Measurements from ENCODE around the gene FERD3L. TPM values are rescaled to one million over a fixed set of nuclear protein-coding genes. Genes with fewer than 3 reads are reported as not detected.

FERD3L gene
- polyA plus RNA-seq, 1 donor (not counting 4 experiments of a cell fraction or from before 2014, with no cell fraction given) = not detected

- FAIRE-seq (no peak), DNase-seq (ENCODE audit: low read depth, low spot score) (no peak)
- H2AFZ ChIP-seq (ENCODE audit: control insufficient read depth, low read length) = peak overlapping the region; percentile 18
- no peak overlapping the region for H3K27ac ChIP-seq (ENCODE audit: control insufficient read depth, insufficient read depth, low read length)
- no peaks in the 10 kb centered on the region for H3K36me3 ChIP-seq (ENCODE audit: control insufficient read depth in 2 of 2, extremely low read depth in 1 of 2, insufficient read depth in 2 of 2, low read length in 2 of 2)
- H4K20me1 ChIP-seq (ENCODE audit: control insufficient read depth, extremely low read depth, insufficient read depth, low read length) = no peaks in the 10 kb centered on the region
- H3K4me2 ChIP-seq (ENCODE audit: control insufficient read depth, extremely low read depth, insufficient read depth, low read depth, low read length) = peak overlapping the region; percentile 69
- no peaks in the 10 kb centered on the region for H3K79me2 ChIP-seq (ENCODE audit: control insufficient read depth, insufficient read depth, low read length)
- no peak overlapping the region for H3K9ac ChIP-seq (ENCODE audit: control insufficient read depth, extremely low read depth, insufficient read depth, low read length)
- dilution Hi-C loops (cut with MboI; ENCODE audit: extremely low pct_ligation_motif_present, low sequenced_read_pairs) = no loop called here
- H3K9me3 ChIP-seq (ENCODE audit: control insufficient read depth, low read depth, low read length) = no peaks in the 10 kb centered on the region
- peak overlapping the region; percentile 34 to 65 (median 61) for H3K4me3 ChIP-seq (ENCODE audit: control insufficient read depth in 2 of 3, extremely low read depth in 1 of 3, insufficient read depth in 2 of 3, low read depth in 1 of 3, low read length in 3 of 3)
- H3K9me1 ChIP-seq (ENCODE audit: control insufficient read depth, extremely low read depth, insufficient read depth, low read length) = no peaks in the 10 kb centered on the region
- H3K4me1 ChIP-seq (ENCODE audit: control insufficient read depth, extremely low read depth, insufficient read depth, low read length) = peaks cover 5% of the 10 kb centered on the region
- peak; percentile 58 for TF ChIP-seq EZH2 (IDR thresholded peaks at IDR 0.05; ENCODE audit: low read length)
- TF ChIP-seq CTCF (optimal IDR thresholded peaks at IDR 0.05 in 1 of 3, IDR thresholded peaks at IDR 0.05 in 1 of 3, conservative IDR thresholded peaks at IDR 0.05 in 1 of 3; ENCODE audit: extremely low read depth in 1 of 3, insufficient read depth in 2 of 3, low read length in 3 of 3) = peak in 1 of 3 experiments; percentile 12
- peaks cover 44% of the 10 kb centered on the region for H3K27me3 ChIP-seq (ENCODE audit: control insufficient read depth, extremely low read depth, insufficient read depth, low read length)
Observed at GRCh38 chr7:19117870-19118608, 27.2 kb downstream of the FERD3L start.

GRCh38 chr7:19117091-19117869 lies 27.9 kb downstream of the FERD3L start, which contains the start of gene TWIST1:
Gene TWIST1, minus strand, starts transcription at chr7:19117636. Its CDS starts 315 bp downstream, at chr7:19117321.
- H3K9me1 ChIP-seq (ENCODE audit: control insufficient read depth, extremely low read depth, insufficient read depth, low read length) = no peaks in the 10 kb centered on the region
- no peaks in the 10 kb centered on the region for H3K9me3 ChIP-seq (ENCODE audit: control insufficient read depth, low read depth, low read length)
- no peak within 1 kb of the TSS for H3K27ac ChIP-seq (ENCODE audit: control insufficient read depth, insufficient read depth, low read length)
- peak within 1 kb of the TSS; percentile 46 for H3K9ac ChIP-seq (ENCODE audit: control insufficient read depth, extremely low read depth, insufficient read depth, low read length)
- FAIRE-seq (no peak), DNase-seq (ENCODE audit: low read depth, low spot score) (no peak)
- H3K79me2 ChIP-seq (ENCODE audit: control insufficient read depth, insufficient read depth, low read length) = no peaks in the 10 kb centered on the region
- TF ChIP-seq EZH2 (IDR thresholded peaks at IDR 0.05; ENCODE audit: low read length) (peak; percentile 44), CTCF (optimal IDR thresholded peaks at IDR 0.05 in 1 of 3, IDR thresholded peaks at IDR 0.05 in 1 of 3, conservative IDR thresholded peaks at IDR 0.05 in 1 of 3; ENCODE audit: extremely low read depth in 1 of 3, insufficient read depth in 2 of 3, low read length in 3 of 3) (no peak)
- peaks cover 51% of the 10 kb centered on the region for H3K27me3 ChIP-seq (ENCODE audit: control insufficient read depth, extremely low read depth, insufficient read depth, low read length)
- H3K4me3 ChIP-seq (ENCODE audit: control insufficient read depth in 2 of 3, extremely low read depth in 1 of 3, insufficient read depth in 2 of 3, low read depth in 1 of 3, low read length in 3 of 3) = peak within 1 kb of the TSS; percentile 47 to 77 (median 75)
- no peaks in the 10 kb centered on the region for H3K36me3 ChIP-seq (ENCODE audit: control insufficient read depth in 2 of 2, extremely low read depth in 1 of 2, insufficient read depth in 2 of 2, low read length in 2 of 2)
- peak within 1 kb of the TSS; percentile 97 for H2AFZ ChIP-seq (ENCODE audit: control insufficient read depth, low read length)
- H4K20me1 ChIP-seq (ENCODE audit: control insufficient read depth, extremely low read depth, insufficient read depth, low read length) = no peaks in the 10 kb centered on the region
- H3K4me2 ChIP-seq (ENCODE audit: control insufficient read depth, extremely low read depth, insufficient read depth, low read depth, low read length) = peak within 1 kb of the TSS; percentile 88
- H3K4me1 ChIP-seq (ENCODE audit: control insufficient read depth, extremely low read depth, insufficient read depth, low read length) = peaks cover 5% of the 10 kb centered on the region
- dilution Hi-C loops (cut with MboI; ENCODE audit: extremely low pct_ligation_motif_present, low sequenced_read_pairs) = no loop called here

Measured in keratinocyte (primary cell).